CD4-positive, alpha-beta T cell (primary cell): ENCODE data around the gene PRKAR1A. TPM values are rescaled to one million over a fixed set of nuclear protein-coding genes. Genes with fewer than 3 reads are reported as not detected.

Source experiments
- ATAC-seq: fragments of 200-7000 bp; cut with Tn5 transposase; one replicate; pipeline ENCODE4 v1.10.0; 2022; ENCODE audit warnings: mild to moderate bottlenecking; ENCODE audit not compliant: poor library complexity
- CTCF ChIA-PET: fragments of 350-600 bp; sonication (Branson Sonifier 250); formaldehyde crosslinking; loops from one replicate; lab custom pipeline; 2021; ENCODE audit warnings: antibody characterized with exemption, inconsistent platforms; lab: Charles Lee
- POLR2A ChIA-PET: fragments of 350-600 bp; sonication (Branson Sonifier 250); formaldehyde crosslinking; loops from one replicate; lab custom pipeline; 2021; ENCODE audit warnings: antibody characterized with exemption, inconsistent platforms; lab: Charles Lee
- DNase-seq, 14 experiments: peaks; one replicate each; pipeline ENCODE4 v3.0.0-alpha.2; 2013 to 2020; ENCODE audit warnings: mixed read lengths in 2 of 14
- H3K27ac ChIP-seq, 2 donors: one replicate each; pipeline versions ENCODE4 v1.5.1 to v1.7.0; 2013; ENCODE audit warnings: low read length in 2 of 2, low read depth in 1 of 2, mild to moderate bottlenecking in 1 of 2
- H3K27me3 ChIP-seq, 2 experiments: 1 replicate in 1 of 2; 2 replicates in 1 of 2; pipeline versions ENCODE4 v1.6.1 to v1.7.0; 2013; ENCODE audit warnings: low read length in 2 of 2, control low read depth in 1 of 2, mild to moderate bottlenecking in 1 of 2, moderate library complexity in 1 of 2; ENCODE audit not compliant: insufficient read depth in 2 of 2, control insufficient read depth in 1 of 2
- H3K36me3 ChIP-seq: one replicate; pipeline ENCODE4 v1.6.1; 2013; ENCODE audit warnings: low read length, control low read depth; ENCODE audit not compliant: insufficient read depth
- H3K4me1 ChIP-seq: one replicate; pipeline ENCODE4 v1.6.1; 2013; ENCODE audit warnings: low read length, control low read depth; ENCODE audit not compliant: insufficient read depth
- H3K4me3 ChIP-seq: one replicate; pipeline ENCODE4 v1.5.1; 2013; ENCODE audit warnings: mild to moderate bottlenecking, low read length, moderate library complexity
- H3K9me3 ChIP-seq, 2 experiments: 1 replicate in 1 of 2; 2 replicates in 1 of 2; pipeline versions ENCODE4 v1.6.1 to v1.7.0; 2013; ENCODE audit warnings: low read length in 2 of 2, mild to moderate bottlenecking in 2 of 2, control low read depth in 1 of 2, moderate library complexity in 1 of 2; ENCODE audit not compliant: control insufficient read depth in 1 of 2, insufficient read depth in 1 of 2
- H3K27ac Mint-ChIP-seq: one replicate; pipeline ENCODE4 v1.8.0; 2020; ENCODE audit warnings: mixed read lengths
- H3K27me3 Mint-ChIP-seq: one replicate; pipeline ENCODE4 v1.8.0; 2021; ENCODE audit warnings: mixed read lengths
- H3K36me3 Mint-ChIP-seq: one replicate; pipeline ENCODE4 v1.8.0; 2021; ENCODE audit warnings: low read depth, mixed read lengths
- H3K4me1 Mint-ChIP-seq: one replicate; pipeline ENCODE4 v1.8.0; 2021; ENCODE audit warnings: low read depth, mixed read lengths
- H3K4me3 Mint-ChIP-seq: one replicate; pipeline ENCODE4 v1.8.0; 2020; ENCODE audit warnings: mild to moderate bottlenecking, mixed read lengths
- H3K9me3 Mint-ChIP-seq: one replicate; pipeline ENCODE4 v1.8.0; 2020; ENCODE audit warnings: mixed read lengths
- CTCF ChIP-seq: fragments of 200-600 bp; IDR thresholded peaks from one replicate; pipeline ENCODE4 v1.8.0; 2022; ENCODE audit warnings: antibody characterized with exemption, mild to moderate bottlenecking
- intact Hi-C, 2 experiments: fragments of 100-400 bp; cut with DNase I in 1 of 2; cut with micrococcal nuclease in 1 of 2; formaldehyde crosslinking; loops; one replicate each; pipeline versions ENCODE4 v1.15.1 to v1.9.0; 2023 to 2025; cut with DNase I, micrococcal nuclease
- total RNA-seq, 174 experiments: library from RNA in 2 of 174; stranded (reverse) in 2 of 174; gene quantifications; one replicate each; pipeline ENCODE4 v1.2.3 and lab custom pipeline; 2021 to 2026

PRKAR1A gene
- total RNA-seq, 2 experiments from 2014 or later, result 88.8 to 89.1 TPM

- Mint-ChIP-seq H3K9me3 (no peaks in the 10 kb centered on the region), H3K36me3 (no peaks in the 10 kb centered on the region), H3K4me3 (no peak overlapping the region), H3K27me3 (peaks cover 8% of the 10 kb centered on the region), H3K27ac (no peak overlapping the region), H3K4me1 (no peaks in the 10 kb centered on the region)
- H3K27me3 ChIP-seq, result no peaks in the 10 kb centered on the region
- no peak for ATAC-seq
- no peaks in the 10 kb centered on the region for H3K4me1 ChIP-seq
- H3K36me3 ChIP-seq, result no peaks in the 10 kb centered on the region
- no peak for TF ChIP-seq CTCF
- ChIA-PET CTCF (no interaction called here), POLR2A (no interaction called here)
- no peak overlapping the region for H3K27ac ChIP-seq
- no peak for DNase-seq
- no peak overlapping the region for H3K4me3 ChIP-seq
- intact Hi-C loops, result no loop called here
- H3K9me3 ChIP-seq, result no peaks in the 10 kb centered on the region
These were observed 54.8 kb downstream of the PRKAR1A start for GRCh38 chr17:68567035-68567434.

GRCh38 chr17:68567581-68567980 is 55.4 kb downstream of the PRKAR1A start:
- peaks cover 8% of the 10 kb centered on the region for H3K27me3 Mint-ChIP-seq
- no peaks in the 10 kb centered on the region for H3K36me3 Mint-ChIP-seq
- no peak overlapping the region for H3K27ac Mint-ChIP-seq
- H3K9me3 ChIP-seq, result no peaks in the 10 kb centered on the region
- H3K27me3 ChIP-seq, result no peaks in the 10 kb centered on the region
- no peak overlapping the region for H3K27ac ChIP-seq
- ChIA-PET POLR2A (no interaction called here), CTCF (no interaction called here)
- no peaks in the 10 kb centered on the region for H3K4me1 ChIP-seq
- no peak for TF ChIP-seq CTCF
- H3K36me3 ChIP-seq, result no peaks in the 10 kb centered on the region
- intact Hi-C loops, result no loop called here
- no peaks in the 10 kb centered on the region for H3K4me1 Mint-ChIP-seq
- no peaks in the 10 kb centered on the region for H3K9me3 Mint-ChIP-seq
- ATAC-seq (no peak), DNase-seq (no peak)
- H3K4me3 ChIP-seq, result no peak overlapping the region
- no peak overlapping the region for H3K4me3 Mint-ChIP-seq

- no peak overlapping the region for H3K27ac Mint-ChIP-seq
- POLR2A ChIA-PET, result no interaction called here
- Histone ChIP-seq H3K4me1 (no peaks in the 10 kb centered on the region), H3K36me3 (no peaks in the 10 kb centered on the region), H3K9me3 (no peaks in the 10 kb centered on the region), H3K27ac (no peak overlapping the region), H3K4me3 (no peak overlapping the region), H3K27me3 (no peaks in the 10 kb centered on the region)
- intact Hi-C loops, result no loop called here
- DNase-seq (no peak), ATAC-seq (no peak)
- no peaks in the 10 kb centered on the region for H3K36me3 Mint-ChIP-seq
- H3K4me1 Mint-ChIP-seq, result no peaks in the 10 kb centered on the region
- H3K27me3 Mint-ChIP-seq, result peaks cover 8% of the 10 kb centered on the region
- H3K4me3 Mint-ChIP-seq, result no peak overlapping the region
- no peak for TF ChIP-seq CTCF
- H3K9me3 Mint-ChIP-seq, result no peaks in the 10 kb centered on the region
- CTCF ChIA-PET, result no interaction called here
These were observed 56.4 kb downstream of the PRKAR1A start for GRCh38 chr17:68568581-68568980.
